GM21367 (cell line): ENCODE results near the gene ASB13.

ENCODE experiments used
- ATAC-seq: cut with Tn5 transposase; IDR thresholded peaks from one replicate; pipeline ENCODE4 v1.9.1; 2021; ENCODE audit not compliant: unreplicated experiment

The ASB13 gene, protein sequence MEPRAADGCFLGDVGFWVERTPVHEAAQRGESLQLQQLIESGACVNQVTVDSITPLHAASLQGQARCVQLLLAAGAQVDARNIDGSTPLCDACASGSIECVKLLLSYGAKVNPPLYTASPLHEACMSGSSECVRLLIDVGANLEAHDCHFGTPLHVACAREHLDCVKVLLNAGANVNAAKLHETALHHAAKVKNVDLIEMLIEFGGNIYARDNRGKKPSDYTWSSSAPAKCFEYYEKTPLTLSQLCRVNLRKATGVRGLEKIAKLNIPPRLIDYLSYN

GRCh38 chr10:5666008-5666840, at the start of gene ASB13:
Gene ASB13 (minus strand): TSS chr10:5666595. CDS start chr10:5666551, 44 bp downstream.
- ATAC-seq = peak; percentile 70

DNA sequence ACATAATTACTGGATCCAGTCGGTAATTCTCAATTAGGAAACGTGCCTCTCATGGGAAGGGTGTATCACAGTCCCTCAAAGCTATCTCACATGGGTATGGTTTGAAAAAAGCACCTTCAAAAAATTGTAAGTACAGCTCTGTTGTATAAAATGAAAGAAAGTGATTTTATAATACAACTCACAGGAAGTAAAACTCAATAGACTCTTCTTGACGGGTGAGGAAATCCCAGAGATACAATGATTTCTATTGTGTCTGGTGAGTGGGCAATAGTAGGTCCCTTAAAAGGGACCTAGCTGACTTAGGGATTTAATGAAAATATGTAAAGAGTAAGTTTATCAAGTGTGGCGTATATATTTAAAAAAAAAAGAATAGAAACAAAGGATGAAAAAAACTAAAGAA, 45.2 kb upstream of the ASB13 start:
- no peak for ATAC-seq

- no peak for ATAC-seq
Measured at GRCh38 chr10:5710859-5711258, 44.5 kb upstream of the ASB13 start.

DNA sequence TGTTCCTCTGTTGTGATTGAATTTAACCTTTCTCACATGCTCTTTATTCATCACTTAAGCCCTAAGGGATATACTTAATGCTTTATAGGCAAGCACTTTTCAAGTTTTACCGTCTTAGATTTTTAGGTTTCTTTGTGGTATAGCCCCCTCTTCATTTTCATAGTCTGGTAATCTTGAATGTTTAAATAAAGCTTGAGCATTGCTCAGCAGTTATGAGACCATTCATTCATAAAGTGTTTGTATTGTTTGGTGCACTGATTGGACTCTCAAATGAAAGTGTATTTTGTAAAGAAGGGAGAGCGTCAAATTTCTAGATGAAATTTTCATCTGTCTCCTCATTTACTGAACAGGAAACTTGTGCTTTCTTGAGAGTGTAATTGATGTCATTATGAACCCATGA, 43.5 kb upstream of the ASB13 start:
- ATAC-seq = no peak

DNA sequence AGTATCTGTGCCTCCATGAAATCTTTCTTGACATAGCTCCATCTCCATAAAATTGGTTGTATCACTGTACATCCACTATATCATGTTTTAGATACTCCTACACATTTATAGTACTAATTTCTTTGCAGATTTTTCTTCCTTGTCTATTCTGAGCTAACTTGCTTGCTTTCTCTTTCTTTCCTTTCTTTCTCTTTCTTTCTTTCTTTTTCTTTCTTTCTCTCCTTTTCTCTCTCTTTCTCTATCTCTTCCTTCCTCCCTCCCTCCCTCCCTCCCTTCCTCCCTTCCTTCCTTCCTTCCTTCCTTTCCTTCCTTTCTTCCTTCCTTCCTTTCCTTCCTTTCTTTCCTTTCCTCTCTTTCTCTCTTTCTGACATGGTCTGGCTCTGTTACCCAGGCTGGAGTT, 42.0 kb upstream of the ASB13 start:
- ATAC-seq = no peak

DNA sequence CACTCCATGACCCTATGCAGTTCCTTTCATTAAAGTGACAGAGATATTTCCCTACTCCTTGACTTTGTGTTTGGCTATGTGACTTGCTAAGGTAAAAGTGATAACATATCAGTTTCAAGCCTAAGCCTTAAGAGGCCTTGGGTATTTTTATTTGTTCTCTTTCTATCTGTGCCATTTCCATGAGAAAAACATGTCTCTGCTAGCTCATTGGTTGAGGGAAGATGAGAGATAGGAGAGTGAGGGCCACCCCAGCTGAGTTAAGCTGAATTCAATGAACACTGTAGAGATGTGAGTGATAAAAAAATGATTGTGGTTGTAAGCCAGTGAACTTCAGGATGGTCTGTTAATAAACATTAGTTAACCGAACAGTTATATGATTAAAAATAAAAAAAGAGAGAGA, 31.7 kb upstream of the ASB13 start:
- no peak for ATAC-seq

DNA sequence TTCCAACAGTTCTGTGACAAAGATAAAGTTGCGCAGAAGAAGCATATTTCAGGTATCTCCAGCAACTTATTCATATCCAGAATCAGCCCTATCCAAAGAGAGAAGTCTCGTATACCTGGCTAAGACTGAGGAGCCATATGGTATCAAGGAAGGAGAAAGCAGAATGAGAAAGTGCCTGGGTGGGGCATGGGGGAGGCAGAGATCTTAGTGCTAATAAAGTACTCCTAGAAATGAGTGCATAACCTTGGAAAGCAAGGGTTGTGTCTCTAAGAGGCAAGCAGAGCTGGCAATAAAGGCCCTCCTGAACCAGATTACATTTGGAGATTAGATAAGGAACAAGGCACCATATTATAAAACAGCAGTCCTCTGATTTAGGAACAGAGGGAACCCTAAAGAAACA, 30.9 kb upstream of the ASB13 start:
- ATAC-seq = no peak

DNA sequence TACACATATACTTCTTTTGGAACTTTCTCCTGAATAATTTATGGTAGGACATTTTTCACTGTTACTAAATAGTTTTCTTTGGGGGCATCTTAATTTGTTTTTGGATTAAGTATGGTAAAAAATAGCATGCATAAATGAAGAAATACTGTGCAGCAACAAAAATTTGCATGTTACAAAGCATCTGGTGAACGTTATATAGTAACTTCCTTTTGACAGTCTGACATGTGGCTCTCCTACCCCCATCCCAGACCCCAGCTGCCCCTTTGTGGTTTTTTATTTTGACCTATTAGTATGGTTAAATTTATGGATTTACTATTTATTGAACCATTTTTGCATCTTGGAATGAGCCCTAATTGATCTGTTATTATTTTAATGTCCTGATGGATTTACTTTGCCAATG, 28.2 kb upstream of the ASB13 start:
- no peak for ATAC-seq

DNA sequence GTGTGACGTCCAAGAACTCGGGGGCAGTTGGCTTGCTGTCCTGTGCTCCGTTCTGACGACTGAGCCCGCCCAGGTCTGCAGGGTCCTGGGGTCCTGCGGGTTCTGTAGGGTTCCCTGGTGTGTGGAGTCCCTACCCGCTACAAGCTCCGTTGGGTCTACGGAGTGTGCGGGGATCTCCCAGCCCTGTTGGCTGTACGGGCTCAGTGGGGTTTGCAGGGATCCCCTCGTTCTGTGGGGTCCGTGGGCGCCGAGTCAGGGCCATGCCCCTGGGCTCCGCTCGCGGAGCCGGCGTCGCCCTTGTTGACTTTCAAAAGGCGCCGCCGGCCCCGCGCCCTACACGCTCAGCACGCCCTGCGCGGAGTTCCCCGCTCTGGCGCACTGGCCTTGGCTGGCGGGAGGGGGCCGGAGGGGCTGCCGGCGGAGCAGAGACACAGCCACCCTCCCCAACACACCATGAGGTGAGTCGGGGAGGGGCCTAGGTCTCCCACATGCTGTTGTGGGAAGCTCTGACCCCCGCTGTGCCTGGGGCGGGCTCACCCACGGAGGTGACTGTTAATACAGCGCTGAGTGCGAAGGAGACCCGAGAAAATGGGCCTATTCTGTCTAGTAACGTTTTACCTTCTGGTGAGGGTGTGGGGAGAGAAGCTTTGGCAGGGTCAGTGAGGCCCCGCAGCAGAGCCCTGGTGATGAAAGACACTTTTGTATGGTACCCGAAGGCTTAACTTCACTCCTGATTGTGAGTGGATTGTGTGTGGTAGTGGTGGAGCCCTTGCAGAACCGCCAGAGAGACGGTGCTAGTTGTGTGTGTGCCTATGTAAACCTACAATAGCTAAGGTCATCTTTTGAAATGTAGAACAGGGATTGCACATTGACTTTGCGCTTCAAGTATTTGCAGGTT, 26.3 kb upstream of the ASB13 start:
- peak; percentile 68 for ATAC-seq

- ATAC-seq = no peak
Measured at GRCh38 chr10:5691786-5692185, 25.4 kb upstream of the ASB13 start.

DNA sequence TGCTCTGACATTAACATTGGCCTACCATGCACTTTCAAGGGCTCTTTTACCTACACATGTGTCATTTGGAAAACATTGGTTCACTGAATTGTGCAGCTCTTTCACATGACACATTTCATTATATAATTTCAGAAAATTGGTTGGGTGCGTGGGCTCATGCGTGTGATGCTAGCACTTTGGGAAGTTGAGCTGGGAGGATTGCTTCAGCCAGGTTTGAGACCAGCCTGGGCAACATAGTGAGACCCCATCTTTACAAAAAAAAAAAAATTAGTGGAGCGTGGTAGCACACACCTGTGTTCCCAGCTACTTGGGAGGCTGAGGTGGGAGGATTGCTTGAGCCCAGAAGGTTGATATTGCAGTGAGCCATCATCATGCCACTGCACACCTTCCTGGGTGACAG, 22.2 kb upstream of the ASB13 start:
- ATAC-seq = no peak

- ATAC-seq = no peak
Measured at GRCh38 chr10:5685764-5686240, 19.4 kb upstream of the ASB13 start.

DNA sequence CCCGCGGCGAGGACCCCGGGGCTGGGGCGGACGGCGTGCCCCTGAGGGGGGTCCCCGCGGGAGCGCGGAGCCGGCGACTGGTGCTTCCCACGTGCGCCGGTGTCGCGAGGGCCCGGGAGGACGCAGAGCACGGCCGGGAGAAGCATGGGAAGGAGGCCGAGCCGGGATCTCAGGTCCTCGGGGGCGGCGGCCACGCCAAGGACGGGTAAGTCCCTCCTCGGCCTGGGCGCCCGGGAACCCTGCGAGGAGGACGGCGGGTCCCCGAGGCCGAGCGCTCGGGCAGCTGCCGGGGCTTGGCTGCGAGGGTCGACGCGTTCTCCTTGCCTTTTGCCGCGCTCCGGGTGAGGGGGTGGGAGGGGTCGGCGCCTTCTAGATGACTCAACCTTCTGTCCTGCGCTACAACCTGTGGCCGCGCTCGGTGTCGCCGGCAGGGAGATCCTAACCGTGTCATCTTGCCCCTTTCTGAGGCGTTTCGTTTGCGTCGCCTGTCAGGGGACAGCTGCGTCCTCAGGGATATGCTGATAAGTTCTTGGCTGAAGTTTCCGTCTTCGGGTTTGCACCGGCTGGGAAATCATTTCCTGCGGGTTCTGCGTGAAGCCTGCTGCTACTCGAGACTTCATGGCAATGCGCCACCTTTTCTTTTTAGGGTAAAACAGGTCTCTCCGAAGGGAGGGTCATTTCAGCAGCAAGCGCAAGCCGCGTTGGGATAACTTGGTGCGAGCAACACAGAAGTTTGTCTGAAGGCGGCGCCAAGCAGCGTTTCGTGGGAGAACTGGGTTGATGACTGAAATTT, 18.8 kb upstream of the ASB13 start:
- peak; percentile 42 for ATAC-seq

DNA sequence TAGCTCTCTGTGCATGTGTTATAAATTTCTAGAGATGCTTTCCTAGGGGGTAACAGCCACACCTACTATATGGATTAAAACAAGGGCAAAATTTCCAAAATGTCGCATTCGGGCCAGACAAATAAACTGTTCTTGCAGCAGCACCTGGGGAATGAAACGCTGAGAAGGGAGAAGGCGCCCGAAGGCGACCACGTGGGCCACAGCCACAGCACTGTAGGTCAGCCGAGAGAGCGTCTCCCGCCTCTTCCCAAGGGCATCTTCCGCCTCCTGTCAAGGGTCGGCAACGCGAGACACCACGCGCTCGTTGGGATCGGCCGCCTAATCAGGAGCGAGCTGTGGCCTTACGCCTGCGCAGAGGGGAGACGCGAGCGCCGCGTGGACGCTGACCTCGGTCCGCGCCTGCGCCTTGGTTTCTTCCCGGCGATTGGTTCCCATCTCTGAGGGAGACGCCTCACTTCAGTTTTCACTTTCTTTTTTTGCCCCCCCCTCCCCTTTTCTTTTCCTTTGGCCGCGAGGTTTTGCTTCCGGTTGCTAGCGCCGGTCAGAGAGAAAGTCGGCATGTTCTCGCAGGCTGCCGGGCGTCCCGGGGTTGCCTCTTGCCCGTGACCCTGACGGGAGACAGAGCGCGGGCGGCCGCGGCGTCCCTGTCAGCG, 18.0 kb upstream of the ASB13 start, which contains the start of gene TASOR2:
Gene TASOR2 (plus strand): TSS at position 521 of the 653 bp plus-strand sequence. CDS start 35,805 bp downstream, outside the sequence.
- peak; percentile 57 for ATAC-seq

DNA sequence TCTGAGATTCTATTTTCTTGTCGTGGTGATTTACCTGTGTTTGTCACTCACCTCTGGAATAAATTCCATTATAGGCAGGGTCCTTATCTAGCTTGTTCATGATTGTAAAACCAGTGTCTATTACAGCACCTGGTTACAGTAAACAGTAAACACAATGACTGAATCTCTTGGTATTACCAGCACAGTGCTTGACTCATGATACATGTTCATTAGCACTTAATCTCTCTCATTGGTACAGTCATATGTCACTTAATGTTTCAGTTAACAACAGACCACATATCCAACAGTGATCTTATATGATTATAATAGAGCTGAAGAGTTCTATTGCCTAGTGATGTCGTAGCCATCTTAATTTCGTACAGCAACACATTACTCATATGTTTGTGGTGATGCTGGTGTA, 16.7 kb upstream of the ASB13 start:
- ATAC-seq = no peak

DNA sequence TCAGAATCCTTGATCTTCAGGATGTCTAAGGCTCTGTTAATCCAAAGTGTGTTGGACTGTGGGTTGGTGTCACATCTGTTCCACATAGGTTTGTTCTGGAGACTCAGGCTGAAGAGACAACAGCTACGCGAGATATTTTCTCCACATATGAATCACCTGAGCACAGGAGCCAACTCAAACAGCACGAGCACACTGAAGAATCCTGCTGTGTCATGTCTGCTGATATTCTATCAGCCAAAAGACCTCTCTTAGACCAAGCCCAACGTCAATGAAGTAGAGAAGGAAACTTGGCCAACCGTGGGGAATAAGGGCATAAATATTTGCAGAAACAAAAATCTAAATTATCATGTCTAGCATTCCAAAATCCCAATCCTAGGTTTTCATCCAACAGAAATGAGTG, 15.5 kb upstream of the ASB13 start:
- no peak for ATAC-seq

GRCh38 chr10:5679606-5680005, 13.2 kb upstream of the ASB13 start:
- no peak for ATAC-seq

DNA sequence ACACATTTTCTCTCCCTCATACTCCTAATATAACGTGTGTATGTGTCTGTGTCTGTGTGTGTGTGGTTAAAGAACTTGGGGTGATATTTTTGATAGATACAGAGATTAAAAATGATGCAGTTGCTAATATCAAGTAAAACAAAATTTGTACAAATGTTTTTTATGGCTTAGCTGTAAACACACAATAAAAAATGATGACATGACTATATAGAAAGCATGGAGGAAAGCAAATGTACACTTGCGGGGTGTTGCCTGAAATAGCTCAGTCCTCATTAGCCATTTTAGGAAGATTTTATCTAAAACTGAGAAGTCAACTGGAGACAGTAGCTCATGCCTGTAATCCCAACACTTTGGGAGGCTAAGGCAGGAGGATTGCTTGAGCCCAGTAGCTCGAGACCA, 12.6 kb upstream of the ASB13 start:
- ATAC-seq = no peak

- ATAC-seq = no peak
Measured at GRCh38 chr10:5678397-5679036, 12.1 kb upstream of the ASB13 start.
